GM18520 (cell line): ENCODE data around the gene CHRNA9.

Experiments
- ATAC-seq: cut with Tn5 transposase; IDR thresholded peaks from one replicate; pipeline ENCODE4 v1.9.1; 2021; ENCODE audit not compliant: unreplicated experiment

CHRNA9 gene

DNA sequence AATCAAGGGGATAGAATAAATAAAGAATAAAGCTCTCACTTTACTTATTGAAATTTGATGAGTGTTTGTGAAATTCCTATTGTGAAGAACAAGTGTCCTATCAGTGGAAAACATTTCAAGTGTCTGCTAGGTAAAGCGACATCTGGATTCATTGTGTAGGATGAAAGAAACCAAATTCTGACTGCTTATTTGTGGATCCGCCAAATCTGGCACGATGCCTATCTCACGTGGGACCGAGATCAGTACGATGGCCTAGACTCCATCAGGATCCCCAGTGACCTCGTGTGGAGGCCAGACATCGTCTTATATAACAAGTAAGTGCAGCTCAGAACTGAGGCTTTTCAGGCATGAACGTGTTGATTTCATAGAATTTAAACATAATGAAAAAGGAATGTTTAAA lies 1.9 kb downstream of the CHRNA9 start:
- ATAC-seq = no peak

DNA sequence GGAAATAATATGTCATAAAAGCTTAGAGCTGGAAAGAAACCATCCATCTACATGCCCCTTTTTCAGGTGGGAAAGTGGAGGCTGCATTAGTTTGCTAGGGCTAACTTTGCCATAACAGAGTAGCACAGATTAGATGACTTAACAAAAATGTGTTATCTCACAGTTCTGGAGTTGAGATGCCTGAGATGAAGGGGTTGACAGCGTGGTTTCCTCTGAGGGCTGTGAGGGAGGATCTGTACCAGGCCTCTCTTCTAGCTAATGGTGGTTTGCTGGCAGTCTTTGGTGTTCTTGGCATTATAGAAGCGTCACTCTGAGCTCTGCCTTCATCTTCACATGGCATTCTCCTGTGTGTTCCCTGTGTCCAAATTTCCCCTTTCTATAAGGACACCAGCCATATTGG lies 2.4 kb downstream of the CHRNA9 start:
- no peak for ATAC-seq

GRCh38 chr4:40340030-40340429 lies 4.9 kb downstream of the CHRNA9 start:
- no peak for ATAC-seq

GRCh38 chr4:40347472-40347871 lies 12.3 kb downstream of the CHRNA9 start:
- ATAC-seq = no peak

GRCh38 chr4:40348000-40348399 lies 12.9 kb downstream of the CHRNA9 start:
- no peak for ATAC-seq

GRCh38 chr4:40349561-40350198 lies 14.5 kb downstream of the CHRNA9 start:
- no peak for ATAC-seq

- ATAC-seq = no peak
Measured at GRCh38 chr4:40350627-40351227, 15.6 kb downstream of the CHRNA9 start.

DNA sequence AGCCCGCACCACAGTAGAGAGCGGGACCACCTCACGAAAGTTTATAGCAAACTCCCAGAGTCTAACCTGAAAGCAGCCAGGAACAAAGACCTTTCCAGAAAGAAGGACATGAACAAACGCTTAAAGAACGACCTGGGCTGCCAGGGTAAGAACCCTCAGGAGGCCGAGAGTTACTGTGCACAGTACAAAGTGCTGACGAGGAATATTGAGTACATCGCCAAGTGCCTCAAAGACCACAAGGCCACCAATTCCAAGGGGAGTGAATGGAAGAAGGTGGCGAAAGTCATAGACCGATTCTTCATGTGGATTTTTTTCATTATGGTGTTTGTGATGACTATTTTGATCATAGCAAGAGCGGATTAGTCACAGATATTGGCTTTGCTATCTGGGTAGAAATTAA lies 19.0 kb downstream of the CHRNA9 start:
- ATAC-seq = no peak

GRCh38 chr4:40355131-40355530 lies 20.0 kb downstream of the CHRNA9 start:
- no peak for ATAC-seq

- ATAC-seq = no peak
Measured at GRCh38 chr4:40357738-40358137, 22.6 kb downstream of the CHRNA9 start.

DNA sequence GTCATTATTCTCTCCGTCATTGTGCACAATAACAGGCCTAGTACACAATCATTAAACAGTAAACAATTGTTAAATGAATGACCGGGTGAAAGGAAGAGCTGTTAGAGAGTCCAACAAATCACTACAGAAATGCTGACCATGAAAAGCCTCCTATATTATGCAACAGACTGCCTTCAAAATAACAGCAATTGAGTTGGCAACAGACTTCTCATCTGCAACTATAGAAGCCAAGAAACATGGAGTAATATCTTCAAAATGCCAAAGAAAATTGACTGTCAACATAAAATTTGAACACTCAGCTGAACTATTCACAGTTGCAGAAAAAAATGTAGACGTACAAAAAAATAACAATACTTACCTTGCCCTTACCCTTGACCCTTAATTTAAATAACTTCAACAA lies 26.2 kb downstream of the CHRNA9 start:
- ATAC-seq = no peak

DNA sequence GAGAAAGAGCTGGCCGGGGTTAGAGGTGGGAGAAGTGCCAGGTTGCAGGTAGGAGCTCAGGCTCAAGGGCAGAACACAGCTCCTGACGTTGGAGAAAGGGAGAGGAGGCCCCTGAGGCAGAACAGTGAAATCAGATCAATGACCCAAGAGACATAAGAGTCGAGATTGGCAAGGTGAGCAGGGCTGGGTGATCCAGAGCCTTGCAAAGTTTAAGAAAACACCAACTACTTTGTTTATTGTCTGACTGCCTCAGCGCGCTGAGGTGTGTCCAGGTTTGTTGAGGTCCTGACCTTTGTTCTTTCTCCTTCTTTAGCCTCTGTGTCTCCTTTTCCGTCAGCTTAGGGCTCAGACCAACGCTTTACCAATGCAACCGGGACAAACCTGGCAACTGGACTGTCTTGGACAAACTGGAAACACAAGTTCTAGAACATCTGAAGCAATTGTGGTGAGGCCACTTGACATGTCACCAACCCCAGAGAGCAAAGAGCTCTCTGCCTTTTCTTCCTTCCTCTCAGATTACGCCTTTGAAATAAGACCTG lies 28.3 kb downstream of the CHRNA9 start:
- ATAC-seq = no peak

GRCh38 chr4:40363945-40364344 lies 28.8 kb downstream of the CHRNA9 start:
- ATAC-seq = no peak

DNA sequence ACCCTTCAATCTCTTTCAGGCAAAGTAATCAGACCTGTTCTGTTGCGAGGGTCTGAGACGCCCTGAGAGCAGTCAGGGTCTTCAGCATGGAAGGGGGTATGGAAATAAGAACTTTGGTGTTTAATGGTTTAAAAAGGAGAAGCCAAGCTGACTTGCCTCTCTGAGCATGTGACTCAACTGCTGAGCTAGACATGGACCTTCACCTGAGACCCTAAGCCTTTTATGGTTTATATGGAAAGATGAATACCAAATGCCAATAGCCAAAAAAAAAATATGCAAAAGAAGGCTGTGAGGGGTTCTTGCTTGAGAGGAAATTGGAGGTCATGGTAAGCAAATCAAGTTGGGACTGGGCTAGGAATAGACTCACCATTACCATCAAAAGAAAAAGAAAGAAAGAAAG lies 30.6 kb downstream of the CHRNA9 start:
- no peak for ATAC-seq

- no peak for ATAC-seq
Measured at GRCh38 chr4:40367451-40367850, 32.3 kb downstream of the CHRNA9 start.

- no peak for ATAC-seq
Measured at GRCh38 chr4:40369437-40370274, 34.5 kb downstream of the CHRNA9 start.

- ATAC-seq = no peak
Measured at GRCh38 chr4:40372651-40373050, 37.5 kb downstream of the CHRNA9 start.

- ATAC-seq = no peak
Measured at GRCh38 chr4:40373636-40374035, 38.5 kb downstream of the CHRNA9 start.

- ATAC-seq = no peak
Measured at GRCh38 chr4:40375095-40375494, 40.0 kb downstream of the CHRNA9 start.

GRCh38 chr4:40375620-40376019 lies 40.5 kb downstream of the CHRNA9 start:
- no peak for ATAC-seq

- no peak for ATAC-seq
Measured at GRCh38 chr4:40377512-40378365, 42.6 kb downstream of the CHRNA9 start.
